Activated gamma-delta T cell treated with Interleukin-2 at 50 U/mL for 16 hours (primary cell): ENCODE data around the gene SHC2.
"Not testable (repeated sequence)": the region's sequence is repeated elsewhere in the genome, so short reads cannot be mapped to it uniquely, and the experiment has no call there.

Source experiments
- DNase-seq: peaks from one replicate; pipeline ENCODE4 v3.0.0-alpha.2; 2020

Gene SHC2

DNA sequence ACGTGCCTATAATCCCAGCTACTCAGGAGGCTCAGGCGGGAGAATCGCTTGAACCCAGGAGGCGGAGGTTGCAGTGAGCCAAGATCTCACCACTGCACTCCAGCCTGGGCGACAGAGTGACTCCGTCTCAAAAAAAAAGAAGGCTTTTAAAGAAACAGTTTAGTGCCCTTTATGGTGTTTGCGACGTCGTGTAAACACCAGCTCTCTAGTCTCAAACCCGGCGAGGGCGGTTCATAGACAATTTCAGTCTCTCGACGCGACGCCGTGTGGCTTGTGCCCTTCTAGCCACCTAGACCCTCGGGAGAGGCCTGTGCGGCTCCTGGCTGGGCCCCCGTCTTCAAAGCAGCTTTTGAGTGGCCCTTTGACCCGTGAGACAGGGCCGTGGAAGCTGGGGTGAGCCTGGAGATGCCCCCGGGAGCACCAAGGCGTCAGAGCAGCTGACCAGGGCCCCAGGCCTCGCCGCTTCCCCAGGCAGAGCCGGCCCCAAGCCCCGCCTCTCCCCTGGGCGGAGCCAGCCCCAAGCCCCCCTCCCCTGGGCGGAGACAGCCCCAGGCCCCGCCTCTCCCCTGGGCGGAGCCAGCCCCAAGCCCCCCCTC is 30.4 kb upstream of the SHC2 start:
- no peak for DNase-seq

GRCh38 chr19:489418-490196 is 28.8 kb upstream of the SHC2 start:
- DNase-seq, result no peak

DNA sequence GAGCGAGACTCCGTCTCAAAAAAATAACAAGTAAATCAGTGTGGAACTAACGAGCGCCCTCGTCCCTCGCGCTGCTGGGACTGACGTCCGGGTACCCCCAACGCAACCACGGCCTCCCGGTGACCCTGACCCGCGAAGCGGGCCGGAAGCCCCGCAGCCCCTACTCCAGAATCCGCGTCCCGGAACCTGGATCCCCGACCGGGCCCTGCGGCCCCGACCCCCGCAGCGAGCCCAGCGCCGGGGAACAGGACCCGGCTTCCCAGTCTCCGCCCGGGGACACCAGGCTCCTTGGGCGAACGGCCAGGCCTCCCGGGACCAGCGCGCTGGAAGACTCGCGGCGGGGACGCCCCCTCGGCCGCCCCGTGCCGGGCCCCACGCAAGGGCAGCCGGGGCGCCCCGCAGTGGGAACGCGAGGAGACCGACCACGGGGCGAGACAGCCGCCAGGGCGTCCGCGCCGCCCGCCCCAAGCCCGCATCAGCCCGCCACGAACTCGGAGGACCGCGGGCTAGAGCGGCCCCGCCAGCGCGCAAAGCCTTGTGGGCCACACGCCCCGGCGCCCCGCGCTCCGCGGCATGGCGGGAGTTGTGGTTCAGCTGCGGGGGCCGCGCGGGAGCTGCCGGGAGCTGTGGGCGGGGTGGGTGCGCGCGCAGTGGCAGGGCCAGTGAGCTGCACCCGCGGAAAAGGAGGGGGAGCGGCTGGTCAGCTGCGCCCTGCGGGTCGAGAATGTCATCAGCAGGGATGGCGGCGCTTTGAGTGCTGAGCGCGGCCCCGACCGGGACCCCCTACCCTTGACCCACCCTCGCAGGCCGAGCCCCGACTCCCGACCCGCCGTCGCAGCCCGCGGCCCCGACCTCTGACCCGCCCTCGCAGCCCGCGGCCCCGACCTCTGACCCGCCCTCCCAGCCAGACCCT is 27.9 kb upstream of the SHC2 start:
- peak; percentile 92 for DNase-seq

DNA sequence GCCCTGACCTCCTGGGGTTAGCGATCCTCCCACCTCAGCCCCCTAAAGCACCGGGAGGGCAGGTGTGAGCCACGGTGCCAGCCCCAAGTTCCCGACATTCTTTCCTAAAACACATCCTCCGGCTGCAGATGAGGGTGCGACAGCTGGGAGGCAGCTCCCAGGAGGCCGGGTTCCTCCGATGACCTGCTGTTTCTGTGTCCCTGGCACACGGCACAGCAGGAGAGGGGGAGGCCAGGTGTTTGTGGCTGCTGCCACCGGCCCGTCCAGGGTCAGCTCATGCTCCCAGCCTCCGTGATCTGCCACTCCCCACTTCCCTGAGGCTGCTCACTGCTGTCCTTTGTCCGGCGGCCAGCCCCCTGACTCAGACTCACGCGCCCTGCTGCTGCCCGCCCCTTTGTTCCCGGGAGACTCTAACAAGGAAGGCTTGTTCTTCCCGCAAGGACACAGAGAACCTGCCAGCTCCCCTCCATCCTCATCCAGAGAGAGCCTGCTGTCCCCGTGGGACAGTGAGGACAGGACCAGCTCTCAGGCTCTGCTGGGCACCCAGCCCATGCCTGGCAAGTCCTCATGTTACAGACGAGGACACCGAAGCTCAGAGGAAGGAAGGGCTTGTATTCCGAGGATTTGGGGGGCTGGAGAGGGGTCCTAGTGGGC is 24.9 kb upstream of the SHC2 start:
- DNase-seq, result no peak

GRCh38 chr19:485077-485476 is 24.2 kb upstream of the SHC2 start:
- DNase-seq, result no peak

- no peak for DNase-seq
These were observed 23.7 kb upstream of the SHC2 start for GRCh38 chr19:484494-484893.

DNA sequence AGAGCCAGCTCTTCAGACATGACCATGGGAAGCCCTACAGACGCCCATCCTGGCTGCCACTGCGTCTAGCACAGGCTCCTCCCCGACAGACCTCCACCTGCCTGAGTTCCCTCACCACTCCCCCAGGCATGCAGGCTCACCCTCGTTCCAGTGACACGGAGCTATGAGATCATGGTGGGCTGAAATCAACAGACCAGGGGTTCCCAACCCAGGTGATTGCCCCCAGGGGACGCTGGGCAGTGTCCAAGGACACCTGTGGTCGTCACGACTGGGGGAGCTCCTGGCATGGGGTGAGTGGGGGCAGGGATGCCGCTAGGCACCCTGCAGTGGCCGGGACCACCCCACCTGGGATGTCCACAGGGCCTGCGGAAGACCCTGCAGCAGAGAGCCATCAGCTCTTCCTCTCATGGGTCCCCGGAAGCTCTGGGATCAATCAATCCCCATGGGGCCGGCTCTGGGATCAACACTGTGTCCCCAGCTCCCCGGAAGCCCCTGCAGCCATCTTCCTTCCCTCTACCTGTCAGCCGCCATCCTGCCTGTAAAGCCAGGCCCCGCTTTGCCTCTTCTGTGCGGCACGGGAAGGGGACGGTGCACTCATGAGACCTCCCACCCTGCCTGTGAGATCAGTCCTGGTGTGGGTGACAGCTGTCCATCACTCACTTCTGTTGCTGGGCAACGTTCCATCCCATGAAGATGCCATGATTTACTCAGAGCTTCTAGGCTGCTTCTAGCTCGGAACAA is 22.7 kb upstream of the SHC2 start:
- DNase-seq, result no peak

DNA sequence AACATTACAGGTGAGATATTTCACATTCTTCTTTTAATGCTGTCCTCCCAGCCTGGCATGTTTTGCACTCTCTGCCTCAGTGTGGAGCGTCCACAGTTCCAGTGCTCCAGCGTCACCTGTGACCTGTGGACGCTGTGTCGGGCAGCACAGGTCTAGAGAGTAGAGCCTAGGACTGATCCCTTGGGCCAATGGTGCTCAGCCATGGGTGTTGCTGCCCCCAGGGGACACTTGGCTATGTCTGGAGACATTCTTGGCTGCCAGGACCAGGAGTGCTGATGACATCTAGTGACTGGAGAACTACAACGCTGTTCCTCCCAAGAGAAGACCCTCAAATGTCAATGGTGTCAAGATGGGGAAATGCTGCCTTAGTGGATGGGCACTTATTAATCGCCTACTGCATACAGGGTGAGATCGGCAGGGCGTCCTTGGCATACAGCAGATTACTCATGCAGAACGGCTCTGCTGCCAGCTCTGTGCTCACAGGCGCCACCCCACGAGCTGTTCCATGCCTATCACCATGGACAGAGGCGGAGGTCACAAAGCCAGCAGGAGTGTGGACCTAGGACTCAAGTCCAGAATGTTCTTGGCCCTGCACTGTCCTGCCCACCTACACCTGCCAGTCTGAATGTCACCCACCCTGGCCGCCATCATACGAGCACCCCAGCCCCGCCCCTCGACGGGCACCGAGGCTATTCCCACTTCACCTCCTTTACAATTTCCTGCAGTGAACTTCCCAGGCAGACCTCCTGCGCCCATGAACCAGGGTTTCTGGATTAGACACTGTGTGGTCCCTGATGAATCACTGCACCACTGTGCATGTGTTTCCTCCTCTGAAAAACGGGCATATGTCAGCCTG is 21.6 kb upstream of the SHC2 start:
- no peak for DNase-seq

DNA sequence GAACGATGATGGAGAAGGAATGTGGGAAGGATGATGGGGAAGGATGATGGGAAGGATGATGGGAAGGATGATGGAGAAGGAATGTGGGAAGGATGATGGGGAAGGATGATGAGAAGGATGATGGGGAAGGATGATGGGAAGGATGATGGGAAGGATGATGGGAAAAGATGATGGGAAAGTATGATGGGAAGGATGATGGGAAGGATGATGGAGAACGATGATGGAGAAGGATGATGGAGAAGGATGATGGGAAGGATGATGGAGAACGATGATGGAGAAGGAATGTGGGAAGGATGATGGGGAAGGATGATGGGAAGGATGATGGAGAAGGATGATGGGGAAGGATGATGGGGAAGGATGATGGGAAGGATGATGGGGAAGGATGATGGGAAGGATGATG is 20.3 kb upstream of the SHC2 start:
- DNase-seq, result not testable (repeated sequence)

DNA sequence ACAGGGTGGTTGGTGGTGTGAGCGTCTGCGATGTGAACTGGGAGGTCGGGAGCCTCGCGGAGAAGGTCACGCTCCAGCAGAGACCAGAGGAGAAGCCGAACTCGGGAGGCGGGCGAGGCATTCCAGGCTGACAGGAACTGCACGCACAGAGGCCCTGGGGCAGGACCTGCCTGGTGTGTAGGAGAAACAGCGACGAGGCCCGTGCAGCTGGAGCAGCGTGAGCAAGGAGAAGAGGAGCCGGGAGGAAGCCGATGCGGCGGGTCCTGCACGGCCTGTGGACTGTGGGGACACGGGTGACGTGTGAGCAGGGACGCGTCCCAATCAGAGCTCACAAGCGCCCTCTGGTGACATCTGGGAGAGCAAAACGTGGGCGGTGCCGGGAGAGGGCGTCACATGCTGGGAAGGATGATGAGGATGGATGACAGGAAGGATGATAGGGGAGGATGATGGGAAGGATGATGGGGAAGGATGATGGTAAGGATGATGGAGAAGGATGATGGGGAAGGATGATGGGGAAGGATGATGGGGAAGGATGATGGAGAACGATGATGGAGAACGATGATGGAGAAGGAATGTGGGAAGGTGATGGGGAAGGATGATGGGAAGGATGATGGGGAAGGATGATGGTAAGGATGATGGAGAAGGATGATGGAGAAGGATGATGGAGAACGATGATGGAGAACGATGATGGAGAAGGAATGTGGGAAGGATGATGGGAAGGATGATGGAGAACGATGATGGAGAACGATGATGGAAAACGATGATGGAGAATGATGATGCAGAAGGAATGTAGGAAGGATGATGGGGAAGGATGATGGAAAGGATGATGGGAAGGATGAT is 19.4 kb upstream of the SHC2 start:
- DNase-seq, result peak; percentile 41

GRCh38 chr19:478976-479375 is 18.1 kb upstream of the SHC2 start:
- no peak for DNase-seq

- DNase-seq, result no peak
These were observed 17.5 kb upstream of the SHC2 start for GRCh38 chr19:478236-478903.

DNA sequence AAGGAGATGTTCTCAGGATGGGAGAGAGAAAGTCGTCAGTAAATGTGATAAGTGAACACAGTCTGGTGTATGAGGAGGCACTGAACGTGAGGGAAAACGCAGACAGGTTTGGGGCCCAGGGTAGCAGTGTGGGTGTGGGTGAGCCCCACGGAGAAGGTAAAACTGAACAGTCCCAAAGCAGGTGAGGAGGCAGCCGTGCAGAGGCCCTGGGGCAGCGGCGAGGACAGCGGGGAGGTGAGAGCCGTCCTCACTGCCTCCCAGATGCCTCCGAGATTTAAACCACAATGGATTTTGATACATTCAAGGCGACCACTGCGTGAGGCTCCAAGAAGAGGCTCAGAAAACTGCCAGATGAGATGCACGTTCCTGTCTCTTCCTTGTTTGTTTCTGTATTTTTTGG is 14.5 kb upstream of the SHC2 start:
- DNase-seq, result no peak

DNA sequence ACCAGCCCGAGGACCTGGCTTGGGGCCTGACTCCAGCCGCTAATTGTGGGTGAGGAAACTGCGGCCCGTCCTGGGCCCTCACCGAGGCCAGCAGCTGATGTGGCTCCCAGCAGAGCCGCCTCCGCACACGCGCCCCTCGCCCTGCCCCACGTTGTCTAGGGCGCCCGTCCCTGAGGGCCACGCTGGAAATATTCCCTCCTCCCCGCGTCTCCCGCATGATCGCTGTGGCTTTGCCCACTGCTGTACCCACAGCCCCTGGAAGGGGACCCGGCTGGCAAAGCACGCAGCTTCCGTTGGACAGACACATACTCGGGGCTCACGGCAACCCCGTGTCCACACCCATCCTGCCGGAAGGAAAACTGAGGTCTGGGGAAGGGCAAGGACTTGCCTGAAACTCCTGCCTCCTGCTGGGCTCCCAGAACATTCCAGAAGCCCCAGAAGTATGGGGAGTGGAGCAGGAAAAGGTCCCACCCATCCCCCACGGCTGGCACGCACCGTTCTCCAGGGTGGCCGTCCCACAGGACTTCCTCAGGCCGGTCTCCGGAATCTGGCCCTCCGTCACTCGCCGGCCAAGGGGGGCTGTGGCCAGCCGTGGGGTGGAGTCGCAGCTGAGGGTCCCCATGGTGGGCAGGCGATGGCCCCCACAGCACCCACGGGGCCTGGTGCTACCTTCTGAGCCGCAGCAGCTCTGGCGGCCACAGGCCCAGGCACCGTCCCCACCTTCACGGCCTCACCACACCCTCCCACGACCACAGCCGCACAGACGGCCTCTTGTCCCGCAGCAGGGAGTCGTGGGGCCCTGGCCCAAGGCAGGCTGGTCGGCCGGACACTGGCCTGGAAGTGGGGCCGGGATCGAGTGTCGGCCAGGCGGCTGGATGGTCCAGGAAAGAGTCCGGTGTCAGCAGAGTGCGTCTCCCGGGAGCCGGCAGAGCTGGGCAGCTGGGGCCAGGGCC is 13.6 kb upstream of the SHC2 start:
- DNase-seq, result no peak

- no peak for DNase-seq
These were observed 11.4 kb upstream of the SHC2 start for GRCh38 chr19:472005-472858.

DNA sequence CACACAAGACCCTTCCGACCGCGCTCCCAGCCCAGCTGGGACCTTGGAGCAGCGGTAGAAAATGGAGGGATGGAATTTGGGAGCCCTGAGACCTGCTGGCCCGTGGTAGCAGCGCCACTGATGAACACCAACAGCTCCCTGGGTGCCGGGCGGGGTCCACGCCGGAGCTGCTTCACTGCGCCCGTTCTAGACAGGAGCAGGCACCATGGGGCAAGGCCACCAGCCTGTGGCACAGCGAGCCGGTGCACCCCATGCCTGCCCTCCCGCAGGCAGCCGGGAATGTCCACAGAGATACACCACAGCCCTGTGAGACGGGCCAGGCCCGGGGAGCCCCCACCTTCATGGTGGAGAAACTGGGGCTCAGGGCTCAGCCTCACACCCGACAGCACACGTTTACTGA is 9.9 kb upstream of the SHC2 start:
- no peak for DNase-seq

GRCh38 chr19:469833-470232 is 9.0 kb upstream of the SHC2 start:
- DNase-seq, result no peak
